T-cell (primary cell): Measurements from ENCODE around the gene ZNF556. TPM values are rescaled to one million over a fixed set of nuclear protein-coding genes. Genes with fewer than 3 reads are reported as not detected.

Experiments used
- ATAC-seq, 4 experiments: fragments of 200-7000 bp in 3 of 4; fragments of 150-1000 bp in 1 of 4; cut with Tn5 transposase; replicated peaks in 1 of 4; 1 replicate in 3 of 4; 2 replicates in 1 of 4; pipeline ENCODE4 v1.10.0; 2021; ENCODE audit warnings: moderate library complexity in 3 of 4, mild to moderate bottlenecking in 2 of 4, moderate number of reproducible peaks in 1 of 4
- CTCF ChIA-PET, 2 donors: fragments of 300-600 bp; sonication (Branson Sonifier 250); formaldehyde crosslinking; loops; one replicate each; lab custom pipeline; 2022; ENCODE audit warnings: antibody characterized with exemption in 2 of 2; lab: Charles Lee
- POLR2A ChIA-PET, 2 donors: fragments of 300-600 bp; sonication (Branson Sonifier 250); formaldehyde crosslinking; loops; one replicate each; lab custom pipeline; 2022; ENCODE audit warnings: antibody characterized with exemption in 2 of 2; lab: Charles Lee
- DNase-seq, 35 experiments: peaks; one replicate each; pipeline versions ENCODE4 v3.0.0 to v3.0.0-alpha.2; 2013 to 2023
- H3K27ac ChIP-seq: one replicate; pipeline ENCODE4 v1.5.1; 2013; ENCODE audit warnings: low read length
- H3K27me3 ChIP-seq, 2 experiments: replicated peaks in 1 of 2; 1 replicate in 1 of 2; 2 replicates in 1 of 2; pipeline versions ENCODE4 v1.6.1 to v1.7.0; 2013; ENCODE audit warnings: low read length in 1 of 2, mixed read lengths in 1 of 2; ENCODE audit not compliant: control insufficient read depth in 2 of 2, insufficient read depth in 2 of 2; ENCODE audit errors: extremely low read depth in 1 of 2
- H3K36me3 ChIP-seq, 2 donors: 1 replicate in 1 of 2; 2 replicates in 1 of 2; pipeline versions ENCODE4 v1.6.1 to v1.7.0; 2013; ENCODE audit warnings: low read length in 1 of 2; ENCODE audit not compliant: control insufficient read depth in 2 of 2, insufficient read depth in 1 of 2; ENCODE audit errors: extremely low read depth in 1 of 2
- H3K4me1 ChIP-seq, 2 experiments: 1 replicate in 1 of 2; 2 replicates in 1 of 2; pipeline versions ENCODE4 v1.6.1 to v1.7.0; 2013; ENCODE audit warnings: low read length in 2 of 2, mixed read lengths in 1 of 2; ENCODE audit not compliant: insufficient read depth in 2 of 2, control insufficient read depth in 1 of 2; ENCODE audit errors: extremely low read depth in 1 of 2
- H3K4me3 ChIP-seq, 2 donors: 1 replicate in 1 of 2; 2 replicates in 1 of 2; pipeline versions ENCODE4 v1.5.1 to v1.7.0; 2013; ENCODE audit warnings: mild to moderate bottlenecking in 2 of 2, low read length in 1 of 2, moderate library complexity in 1 of 2; ENCODE audit not compliant: control insufficient read depth in 1 of 2; ENCODE audit errors: extremely low read depth in 1 of 2
- H3K9me3 ChIP-seq: 2 replicates; pipeline ENCODE4 v1.7.0; 2013
- H3K27ac Mint-ChIP-seq, 2 donors: one replicate each; pipeline ENCODE4 v1.8.0; 2020 to 2021; ENCODE audit warnings: mild to moderate bottlenecking in 2 of 2, mixed read lengths in 2 of 2
- H3K27me3 Mint-ChIP-seq, 2 donors: one replicate each; pipeline ENCODE4 v1.8.0; 2021 to 2022; ENCODE audit warnings: mixed read lengths in 2 of 2
- H3K36me3 Mint-ChIP-seq: one replicate; pipeline ENCODE4 v1.8.0; 2021; ENCODE audit warnings: mixed read lengths
- H3K4me1 Mint-ChIP-seq, 3 donors: one replicate each; pipeline ENCODE4 v1.8.0; 2020 to 2022; ENCODE audit warnings: mixed read lengths in 3 of 3, mild to moderate bottlenecking in 1 of 3
- H3K4me3 Mint-ChIP-seq, 3 donors: one replicate each; pipeline ENCODE4 v1.8.0; 2020 to 2022; ENCODE audit warnings: mild to moderate bottlenecking in 3 of 3, mixed read lengths in 3 of 3, moderate library complexity in 3 of 3
- H3K9me3 Mint-ChIP-seq, 3 donors: one replicate each; pipeline ENCODE4 v1.8.0; 2020 to 2022; ENCODE audit warnings: mixed read lengths in 3 of 3
- WGBS: methylation state at CpG from one replicate; pipeline ENCODE4 v1.1.5; 2013; ENCODE audit warnings: missing lambda C conversion rate; ENCODE audit not compliant: insufficient coverage; 5-methylcytosine and 5-hydroxymethylcytosine counted together
- total RNA-seq, 35 experiments: library from RNA in 6 of 35; stranded (reverse) in 6 of 35; fragments of 120-200 nt in 1 of 35; gene quantifications; one replicate each; pipeline versions ENCODE4 v1.2.1 to v1.2.4 and lab custom pipeline; 2013 to 2026

The ZNF556 gene
- total RNA-seq, 5 donors from 2014 or later (not counting 1 experiment from before 2014, with no cell fraction given), result not detected

- no peaks in the 10 kb centered on the region for H3K27me3 ChIP-seq
- H3K9me3 ChIP-seq, result no peaks in the 10 kb centered on the region
- H3K4me3 ChIP-seq, result no peak overlapping the region
- ChIA-PET POLR2A (no interaction called here), CTCF (no interaction called here)
- Mint-ChIP-seq H3K27me3 (no peaks in the 10 kb centered on the region), H3K27ac (no peak overlapping the region), H3K4me1 (no peaks in the 10 kb centered on the region), H3K4me3 (no peak overlapping the region), H3K9me3 (peaks cover 7 to 9% (median 7%) of the 10 kb centered on the region in 3 donors), H3K36me3 (peaks cover 9% of the 10 kb centered on the region)
- no peak for ATAC-seq
- WGBS, result 95% methylated on average over 50 of the region's 53 CpGs
- no peak overlapping the region for H3K27ac ChIP-seq
- no peaks in the 10 kb centered on the region for H3K36me3 ChIP-seq
- no peak for DNase-seq
- no peaks in the 10 kb centered on the region for H3K4me1 ChIP-seq
Measured at GRCh38 chr19:2926341-2927031, 59.4 kb downstream of the ZNF556 start.

- CTCF ChIA-PET, result no interaction called here
- H3K27me3 ChIP-seq, result no peaks in the 10 kb centered on the region
- no peak overlapping the region for H3K4me3 ChIP-seq
- DNase-seq, result no peak
- H3K9me3 ChIP-seq, result no peaks in the 10 kb centered on the region
- WGBS, result 96% methylated on average over 14 of the region's 18 CpGs
- no peak for ATAC-seq
- peaks cover 11% of the 10 kb centered on the region for H3K36me3 Mint-ChIP-seq
- H3K4me1 Mint-ChIP-seq, result no peaks in the 10 kb centered on the region
- no peak overlapping the region for H3K27ac ChIP-seq
- POLR2A ChIA-PET, result no interaction called here
- H3K4me3 Mint-ChIP-seq, result no peak overlapping the region
- no peak overlapping the region for H3K27ac Mint-ChIP-seq
- peaks cover 8 to 11% (median 9%) of the 10 kb centered on the region in 3 donors for H3K9me3 Mint-ChIP-seq
- no peaks in the 10 kb centered on the region for H3K4me1 ChIP-seq
- no peaks in the 10 kb centered on the region for H3K27me3 Mint-ChIP-seq
- H3K36me3 ChIP-seq, result no peaks in the 10 kb centered on the region
Measured at GRCh38 chr19:2927032-2927430, 59.9 kb downstream of the ZNF556 start.

Other genes with a start within 250 kb of the ZNF556 start
- gene GNG7, start 164.6 kb upstream of the ZNF556 start, total RNA-seq, result 1 to 10 TPM; 4.5 to 7.2 (median 5.7) TPM
- under 1 TPM; 0.53 to 0.70 (median 0.60) TPM for gene DIRAS1, start 146.0 kb upstream of the ZNF556 start, total RNA-seq
- 10 to 100 TPM; 13.2 to 24.5 (median 19.6) TPM for gene SLC39A3, start 127.3 kb upstream of the ZNF556 start, total RNA-seq
- 10 to 100 TPM; 28.9 to 42.5 (median 36.7) TPM for gene SGTA, start 84.1 kb upstream of the ZNF556 start, total RNA-seq
- gene THOP1, start 81.8 kb upstream of the ZNF556 start, total RNA-seq, result 10 to 100 TPM; 30.8 to 46.6 (median 41.9) TPM
- gene ZNF554, start 47.5 kb upstream of the ZNF556 start, total RNA-seq, result 1 to 10 TPM; 5.5 to 9.0 (median 7.5) TPM
- gene ZNF555, start 25.9 kb upstream of the ZNF556 start, total RNA-seq, result 10 to 100 TPM in 1 of 5 donors, 1 to 10 TPM in 4; 3.7 to 10.9 (median 6.7) TPM
- gene ZNF57, start 33.6 kb downstream of the ZNF556 start, total RNA-seq, result 1 to 10 TPM; 2.7 to 6.0 (median 3.7) TPM
- 1 to 10 TPM; 4.1 to 6.5 (median 4.8) TPM for gene ZNF77, start 77.6 kb downstream of the ZNF556 start, total RNA-seq
- gene TLE6, start 110.2 kb downstream of the ZNF556 start, total RNA-seq, result under 1 TPM in 3 of 5 donors, not detected in 2; 0.36 to 0.61 (median 0.50) TPM
- gene TLE2, start 161.9 kb downstream of the ZNF556 start, total RNA-seq, result 10 to 100 TPM; 16.7 to 29.7 (median 21.5) TPM
- gene TLE5, start 195.2 kb downstream of the ZNF556 start, total RNA-seq, result 1,000 to 10,000 TPM in 3 of 5 donors, 100 to 1,000 TPM in 2; 777 to 1,202 (median 1,047) TPM
- gene GNA11, start 227.0 kb downstream of the ZNF556 start, total RNA-seq, result 1 to 10 TPM; 2.3 to 6.3 (median 4.0) TPM